HFFc6 (cell line): Measurements from ENCODE around the gene ALG5. TPM values are rescaled to one million over a fixed set of nuclear protein-coding genes. Genes with fewer than 3 reads are reported as not detected.

Source experiments
- DNase-seq: peaks from one replicate; pipeline ENCODE4 v3.0.0-alpha.2; 2018
- H3K27ac Mint-ChIP-seq: 2 replicates; pipeline ENCODE4 v1.8.0; 2020; ENCODE audit warnings: mild to moderate bottlenecking, mixed read lengths
- H3K27me3 Mint-ChIP-seq: 2 replicates; pipeline ENCODE4 v1.8.0; 2021; ENCODE audit warnings: mild to moderate bottlenecking, moderate library complexity, mixed read lengths; ENCODE audit not compliant: insufficient read depth
- H3K36me3 Mint-ChIP-seq: 2 replicates; pipeline ENCODE4 v1.8.0; 2021; ENCODE audit warnings: low read depth, mixed read lengths
- H3K4me1 Mint-ChIP-seq: 2 replicates; pipeline ENCODE4 v1.8.0; 2020; ENCODE audit warnings: low read depth, mixed read lengths
- H3K4me3 Mint-ChIP-seq: 2 replicates; pipeline ENCODE4 v1.8.0; 2020; ENCODE audit warnings: mild to moderate bottlenecking, moderate library complexity, mixed read lengths
- H3K9me3 Mint-ChIP-seq: 2 replicates; pipeline ENCODE4 v1.8.0; 2020; ENCODE audit warnings: mild to moderate bottlenecking, mixed read lengths
- total RNA-seq, 6 experiments: library from RNA; stranded (reverse); fragmentation: NEBNext Ultra II Directional; extraction: Animal tissue kit (Norgen Biotek cat#: 25700); gene quantifications; 2 replicates in 1 of 6; 3 replicates in 5 of 6; pipeline ENCODE4 v1.2.3, GENCODE V29; 2021
- TF ChIP-seq, protein P1 (sequence below): fragments of 200-600 bp; sonication (generic); IDR thresholded peaks from 2 replicates; pipeline ENCODE4 v1.5.0; 2021; ENCODE audit warnings: antibody characterized with exemption, mild to moderate bottlenecking

ALG5 gene
- total RNA-seq, 6 experiments from 2014 or later: 31.0 to 41.9 (median 33.4) TPM

DNA sequence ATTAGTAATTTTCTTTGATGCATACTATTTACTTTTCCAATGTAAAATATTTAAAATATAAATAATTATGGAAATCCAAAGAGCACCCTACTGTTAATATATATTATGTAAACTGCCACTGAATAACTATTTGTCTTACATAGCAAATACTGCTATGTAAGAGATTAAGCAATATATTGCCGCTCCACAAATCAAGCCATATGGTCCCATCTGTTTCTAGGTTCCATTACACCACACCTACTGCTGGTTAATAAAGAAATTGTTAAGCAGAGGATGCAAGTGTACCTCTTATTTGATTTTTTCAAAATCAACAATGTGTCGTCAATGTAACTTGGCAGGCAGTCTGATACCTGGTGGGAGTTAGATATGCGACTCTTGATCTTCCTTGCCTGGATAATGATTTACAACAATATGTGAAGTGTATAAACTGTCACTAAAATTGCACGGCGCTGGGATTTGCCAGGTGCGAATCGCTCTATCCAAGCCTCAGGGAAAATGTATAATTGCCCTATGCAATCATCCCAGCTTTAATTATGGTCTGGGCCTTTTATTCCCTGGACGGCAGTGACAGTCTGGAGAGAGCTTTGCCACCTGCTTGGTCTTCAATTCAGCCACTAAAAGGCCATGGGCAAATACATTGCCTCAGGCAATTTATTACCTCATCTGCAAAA, 95.1 kb downstream of the ALG5 start:
- H3K9me3 Mint-ChIP-seq: no peaks in the 10 kb centered on the region

More for the DNA sequence above, 95.1 kb downstream of the ALG5 start:
- no peak overlapping the region for H3K27ac Mint-ChIP-seq
- no peak overlapping the region for H3K4me3 Mint-ChIP-seq
- DNase-seq: no peak
- H3K27me3 Mint-ChIP-seq: no peaks in the 10 kb centered on the region
- peaks cover 8% of the 10 kb centered on the region; the same call in 1 of the 2 replicates for H3K36me3 Mint-ChIP-seq
- TF ChIP-seq, protein P1, sequence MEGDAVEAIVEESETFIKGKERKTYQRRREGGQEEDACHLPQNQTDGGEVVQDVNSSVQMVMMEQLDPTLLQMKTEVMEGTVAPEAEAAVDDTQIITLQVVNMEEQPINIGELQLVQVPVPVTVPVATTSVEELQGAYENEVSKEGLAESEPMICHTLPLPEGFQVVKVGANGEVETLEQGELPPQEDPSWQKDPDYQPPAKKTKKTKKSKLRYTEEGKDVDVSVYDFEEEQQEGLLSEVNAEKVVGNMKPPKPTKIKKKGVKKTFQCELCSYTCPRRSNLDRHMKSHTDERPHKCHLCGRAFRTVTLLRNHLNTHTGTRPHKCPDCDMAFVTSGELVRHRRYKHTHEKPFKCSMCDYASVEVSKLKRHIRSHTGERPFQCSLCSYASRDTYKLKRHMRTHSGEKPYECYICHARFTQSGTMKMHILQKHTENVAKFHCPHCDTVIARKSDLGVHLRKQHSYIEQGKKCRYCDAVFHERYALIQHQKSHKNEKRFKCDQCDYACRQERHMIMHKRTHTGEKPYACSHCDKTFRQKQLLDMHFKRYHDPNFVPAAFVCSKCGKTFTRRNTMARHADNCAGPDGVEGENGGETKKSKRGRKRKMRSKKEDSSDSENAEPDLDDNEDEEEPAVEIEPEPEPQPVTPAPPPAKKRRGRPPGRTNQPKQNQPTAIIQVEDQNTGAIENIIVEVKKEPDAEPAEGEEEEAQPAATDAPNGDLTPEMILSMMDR: no peak
- H3K4me1 Mint-ChIP-seq: peaks cover 17% of the 10 kb centered on the region

Other genes with a start within 250 kb of the ALG5 start
- 1 to 10 TPM; 3.4 to 4.6 (median 3.9) TPM for gene RFXAP, start 180.1 kb downstream of the ALG5 start, total RNA-seq
- 10 to 100 TPM; 10.7 to 22.5 (median 17.9) TPM for gene SMAD9, start 79.1 kb downstream of the ALG5 start, total RNA-seq
- 10 to 100 TPM; 23.2 to 37.8 (median 36.2) TPM for gene EXOSC8, start 1.4 kb upstream of the ALG5 start, total RNA-seq
- 10 to 100 TPM; 46.5 to 55.4 (median 50.2) TPM for gene SUPT20H, start 60.3 kb upstream of the ALG5 start, total RNA-seq
- not detected for gene CSNK1A1L, start 106.3 kb upstream of the ALG5 start, total RNA-seq